ENCODE measurements around the gene LIPG. TPM values are rescaled to one million over a fixed set of nuclear protein-coding genes. Genes with fewer than 3 reads are reported as not detected.

Gene LIPG
- total and polyA plus RNA-seq, 2 experiments from 2014 or later = 43.4 to 85.2 TPM

GRCh38 chr18:49621717-49622351 lies 60.0 kb downstream of the LIPG start:
- H3K79me2 ChIP-seq = no peaks in the 10 kb centered on the region
- TF ChIP-seq EZH2phosphoT487 (IDR thresholded peaks at IDR 0.05; ENCODE audit: low read depth, severe bottlenecking, unreplicated experiment) = no peak
- TF ChIP-seq EZH2 (IDR thresholded peaks at IDR 0.05; ENCODE audit: borderline replicate concordance) = no peak
- TF ChIP-seq CTCF (IDR thresholded peaks at IDR 0.05; ENCODE audit: poor library complexity) = no peak
- no peaks in the 10 kb centered on the region for H3K9me3 ChIP-seq (ENCODE audit: low read depth)
- H3K4me3 ChIP-seq = no peak overlapping the region
- no peak overlapping the region for H2AFZ ChIP-seq
- no peaks in the 10 kb centered on the region for H3K36me3 ChIP-seq (replicated peaks; ENCODE audit: insufficient read depth, low read depth)
- 85% methylated on average over 12 of the region's 12 CpGs for WGBS (ENCODE audit: low lambda C conversion rate, missing lambda C conversion rate)
- no peak overlapping the region for H3K4me2 ChIP-seq
- H3K27me3 ChIP-seq = no peaks in the 10 kb centered on the region
- H3K4me1 ChIP-seq (ENCODE audit: insufficient read depth) = peaks cover 13% of the 10 kb centered on the region
- no peaks in the 10 kb centered on the region for H3K9me2 ChIP-seq (replicated peaks; ENCODE audit: insufficient read depth)
- no peak overlapping the region for H3K27ac ChIP-seq
- no peak for DNase-seq (ENCODE audit: low spot score)
- H4K20me1 ChIP-seq (ENCODE audit: insufficient read depth, poor library complexity, severe bottlenecking) = no peaks in the 10 kb centered on the region

- Histone ChIP-seq H3K79me2 (no peaks in the 10 kb centered on the region), H3K27me3 (no peaks in the 10 kb centered on the region), H3K36me3 (replicated peaks; ENCODE audit: insufficient read depth, low read depth) (no peaks in the 10 kb centered on the region), H3K4me1 (ENCODE audit: insufficient read depth) (peaks cover 12% of the 10 kb centered on the region), H3K4me2 (no peak overlapping the region), H4K20me1 (ENCODE audit: insufficient read depth, poor library complexity, severe bottlenecking) (no peaks in the 10 kb centered on the region), H3K9me3 (ENCODE audit: low read depth) (no peaks in the 10 kb centered on the region), H2AFZ (no peak overlapping the region), H3K9me2 (replicated peaks; ENCODE audit: insufficient read depth) (no peaks in the 10 kb centered on the region), H3K27ac (no peak overlapping the region), H3K4me3 (no peak overlapping the region)
- 96% methylated on average over 6 of the region's 6 CpGs for WGBS (ENCODE audit: low lambda C conversion rate, missing lambda C conversion rate)
- TF ChIP-seq EZH2 (IDR thresholded peaks at IDR 0.05; ENCODE audit: borderline replicate concordance) (no peak), CTCF (IDR thresholded peaks at IDR 0.05; ENCODE audit: poor library complexity) (no peak), EZH2phosphoT487 (IDR thresholded peaks at IDR 0.05; ENCODE audit: low read depth, severe bottlenecking, unreplicated experiment) (no peak)
- no peak for DNase-seq (ENCODE audit: low spot score)
Measured at GRCh38 chr18:49623571-49623970, 61.7 kb downstream of the LIPG start.

GRCh38 chr18:49625021-49625691 lies 63.3 kb downstream of the LIPG start:
- Histone ChIP-seq H3K4me1 (ENCODE audit: insufficient read depth) (no peaks in the 10 kb centered on the region), H3K27me3 (no peaks in the 10 kb centered on the region), H3K9me2 (replicated peaks; ENCODE audit: insufficient read depth) (no peaks in the 10 kb centered on the region), H3K9me3 (ENCODE audit: low read depth) (no peaks in the 10 kb centered on the region), H3K36me3 (replicated peaks; ENCODE audit: insufficient read depth, low read depth) (no peaks in the 10 kb centered on the region), H3K4me3 (no peak overlapping the region), H3K27ac (no peak overlapping the region), H2AFZ (no peak overlapping the region), H4K20me1 (ENCODE audit: insufficient read depth, poor library complexity, severe bottlenecking) (no peaks in the 10 kb centered on the region), H3K79me2 (no peaks in the 10 kb centered on the region), H3K4me2 (no peak overlapping the region)
- no peak for TF ChIP-seq EZH2 (IDR thresholded peaks at IDR 0.05; ENCODE audit: borderline replicate concordance)
- TF ChIP-seq EZH2phosphoT487 (IDR thresholded peaks at IDR 0.05; ENCODE audit: low read depth, severe bottlenecking, unreplicated experiment) = no peak
- no peak for TF ChIP-seq CTCF (IDR thresholded peaks at IDR 0.05; ENCODE audit: poor library complexity)
- WGBS (ENCODE audit: low lambda C conversion rate, missing lambda C conversion rate) = 85% methylated on average over 9 of the region's 9 CpGs
- DNase-seq (ENCODE audit: low spot score) = no peak
